Measurements from ENCODE around the gene EEF1A2.

Gene EEF1A2

GRCh38 chr20:63537525-63538203 is 38.8 kb upstream of the EEF1A2 start:
- in situ Hi-C loops (cut with MboI; ENCODE audit: low sequenced_read_pairs), result no loop called here

- in situ Hi-C loops (cut with MboI; ENCODE audit: low sequenced_read_pairs), result no loop called here
Observed at GRCh38 chr20:63536997-63537524, 38.2 kb upstream of the EEF1A2 start, which contains the start of gene PTK6. Gene PTK6, minus strand, starts transcription at chr20:63537376. Its CDS starts 62 bp downstream, at chr20:63537314.

DNA sequence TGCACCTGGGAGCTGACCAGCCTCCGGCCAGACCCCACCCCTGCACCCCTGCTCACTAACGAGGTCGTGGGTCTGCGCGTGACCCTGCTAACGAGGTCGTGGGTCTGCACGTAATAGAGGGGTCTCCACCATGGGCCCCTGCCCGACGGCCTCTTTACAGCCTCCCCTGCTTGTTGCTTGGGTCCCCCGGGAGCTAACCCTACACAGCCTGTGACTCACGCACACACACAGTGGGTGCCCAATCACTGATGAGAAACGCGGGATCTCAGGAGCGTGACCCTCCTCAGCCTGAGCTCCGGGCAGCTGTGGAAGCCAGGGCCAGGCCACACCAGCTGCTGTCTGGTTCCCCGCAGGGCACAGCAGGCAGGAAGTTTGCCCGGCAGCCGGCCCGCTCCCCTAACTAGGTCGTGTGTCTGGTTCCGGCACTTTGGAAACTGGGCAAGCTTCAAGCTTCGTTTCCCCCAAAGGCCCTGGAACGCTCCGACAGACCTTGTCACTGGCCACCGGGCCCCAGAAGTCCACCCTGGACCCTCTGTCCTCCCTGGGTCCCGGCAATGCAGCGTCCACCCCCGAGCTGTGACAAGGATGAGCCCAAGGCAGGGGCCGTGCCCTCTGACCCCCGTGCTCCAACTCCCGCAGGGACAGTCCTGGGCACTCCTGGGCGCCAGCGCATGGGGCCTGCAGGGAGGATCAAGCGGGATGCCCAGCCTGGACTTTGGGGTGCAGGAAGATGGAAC is 37.5 kb upstream of the EEF1A2 start:
- in situ Hi-C loops (cut with MboI; ENCODE audit: low sequenced_read_pairs), result no loop called here

DNA sequence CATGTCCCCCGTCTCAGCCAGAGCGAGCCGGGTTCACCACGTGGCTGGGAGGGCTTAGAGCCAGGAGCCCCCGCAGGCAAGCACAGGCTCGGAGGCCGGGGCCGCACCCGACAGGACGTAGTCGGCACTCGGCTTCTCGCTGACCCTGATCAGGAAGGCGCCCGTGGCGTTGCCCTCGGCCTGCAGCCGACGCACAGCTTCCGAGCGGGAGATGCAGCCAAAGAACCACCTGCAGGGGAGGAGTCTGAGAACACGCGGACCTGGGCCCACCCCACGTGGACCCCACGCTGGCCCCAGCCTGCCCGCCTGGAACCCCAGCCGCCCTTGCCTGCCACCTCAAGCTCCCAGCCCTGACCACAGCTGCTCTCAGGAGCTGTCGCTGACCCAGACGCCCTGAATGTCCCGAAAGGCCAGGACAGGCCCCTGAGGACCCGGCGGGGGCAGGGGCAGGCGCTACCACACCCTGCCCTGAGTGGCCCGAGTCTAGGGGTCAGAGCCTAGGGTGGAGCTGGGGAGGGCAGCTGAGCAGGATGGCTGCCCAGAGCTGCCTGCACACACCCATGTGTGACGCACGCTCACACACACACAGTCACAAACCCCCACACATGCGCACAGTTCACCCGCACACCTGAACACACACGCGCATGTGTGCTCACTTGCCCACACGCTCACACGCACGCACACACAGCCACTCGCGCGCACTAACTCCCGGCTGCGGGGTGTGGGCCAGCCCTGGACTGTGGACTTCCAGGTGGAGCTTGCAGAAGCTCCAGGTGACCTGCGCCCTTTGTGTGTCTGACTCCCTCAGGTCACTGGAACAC is 36.2 kb upstream of the EEF1A2 start:
- in situ Hi-C loops (cut with MboI; ENCODE audit: low sequenced_read_pairs), result no loop called here

DNA sequence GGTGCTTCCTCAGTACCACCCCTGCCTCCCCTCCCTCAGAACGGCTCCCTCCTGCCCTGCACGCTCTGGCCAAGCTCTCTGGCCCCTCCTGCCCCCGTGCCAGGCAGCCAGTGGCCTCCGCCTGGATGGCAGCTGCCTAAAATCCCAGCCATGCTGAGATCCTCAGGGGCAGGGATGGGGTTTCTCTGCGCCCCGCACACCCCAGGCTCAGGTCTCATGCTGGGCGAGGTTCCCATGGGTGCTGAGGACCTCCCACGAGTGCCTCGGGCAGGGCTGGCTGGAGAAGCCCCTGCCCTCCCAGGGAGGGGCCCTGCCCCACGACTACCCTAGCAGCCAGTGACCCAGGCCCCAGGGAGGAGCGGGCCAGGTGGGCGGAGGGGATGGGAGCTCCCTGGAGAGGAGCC is 35.5 kb upstream of the EEF1A2 start:
- in situ Hi-C loops (cut with MboI; ENCODE audit: low sequenced_read_pairs), result no loop called here

- in situ Hi-C loops (cut with MboI; ENCODE audit: low sequenced_read_pairs), result no loop called here
Observed at GRCh38 chr20:63533871-63534393, 35.0 kb upstream of the EEF1A2 start.

- in situ Hi-C loops (cut with MboI; ENCODE audit: low sequenced_read_pairs), result no loop called here
Observed at GRCh38 chr20:63533388-63533787, 34.5 kb upstream of the EEF1A2 start.

DNA sequence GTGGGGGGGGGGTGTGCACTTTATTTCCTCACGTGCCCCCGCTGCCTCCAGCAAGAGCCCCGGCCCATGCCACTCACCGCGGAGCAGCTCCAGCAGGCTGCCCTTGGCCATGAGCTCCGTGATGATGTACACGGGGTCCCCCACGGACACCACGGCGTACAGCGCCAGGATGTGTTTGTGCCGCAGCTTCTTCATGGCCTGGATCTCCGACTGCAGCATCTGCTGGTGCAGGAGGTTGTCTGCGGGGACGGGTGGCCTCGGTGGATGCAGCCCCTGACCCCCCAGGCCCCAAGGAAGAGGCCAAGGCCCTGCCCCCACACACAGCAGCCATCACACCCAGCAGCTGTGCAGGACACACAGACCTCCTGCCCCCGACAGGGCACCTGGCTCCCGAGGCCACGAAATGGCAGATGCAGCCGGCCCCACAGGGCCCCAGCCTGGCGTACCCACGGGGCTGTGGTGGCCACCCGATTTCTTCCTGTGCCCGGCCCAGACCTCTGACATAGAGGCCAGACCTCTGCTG is 33.6 kb upstream of the EEF1A2 start:
- in situ Hi-C loops (cut with MboI; ENCODE audit: low sequenced_read_pairs), result no loop called here

- in situ Hi-C loops (cut with MboI; ENCODE audit: low sequenced_read_pairs), result no loop called here
Observed at GRCh38 chr20:63531686-63532448, 33.0 kb upstream of the EEF1A2 start.

DNA sequence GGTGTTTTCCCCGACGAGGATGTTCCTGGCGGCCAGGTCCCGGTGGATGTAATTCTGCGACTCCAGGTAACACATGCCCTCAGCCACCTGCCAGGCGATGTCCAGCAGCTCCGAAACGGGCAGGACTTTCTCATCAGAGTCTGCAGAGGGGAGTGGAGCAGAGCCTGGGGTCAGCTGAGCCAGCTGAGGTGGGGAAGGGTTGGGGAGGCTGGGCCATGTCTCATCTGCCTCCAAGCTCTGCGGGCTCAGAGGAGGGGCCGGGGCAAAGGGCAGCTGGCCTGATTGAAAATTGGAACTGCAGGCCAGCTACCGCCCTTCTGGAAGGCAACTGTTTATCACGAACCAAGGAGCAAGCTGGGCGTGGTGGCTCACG is 31.9 kb upstream of the EEF1A2 start:
- in situ Hi-C loops (cut with MboI; ENCODE audit: low sequenced_read_pairs), result no loop called here

- in situ Hi-C loops (cut with MboI; ENCODE audit: low sequenced_read_pairs), result no loop called here
Observed at GRCh38 chr20:63529861-63530787, 31.2 kb upstream of the EEF1A2 start.

DNA sequence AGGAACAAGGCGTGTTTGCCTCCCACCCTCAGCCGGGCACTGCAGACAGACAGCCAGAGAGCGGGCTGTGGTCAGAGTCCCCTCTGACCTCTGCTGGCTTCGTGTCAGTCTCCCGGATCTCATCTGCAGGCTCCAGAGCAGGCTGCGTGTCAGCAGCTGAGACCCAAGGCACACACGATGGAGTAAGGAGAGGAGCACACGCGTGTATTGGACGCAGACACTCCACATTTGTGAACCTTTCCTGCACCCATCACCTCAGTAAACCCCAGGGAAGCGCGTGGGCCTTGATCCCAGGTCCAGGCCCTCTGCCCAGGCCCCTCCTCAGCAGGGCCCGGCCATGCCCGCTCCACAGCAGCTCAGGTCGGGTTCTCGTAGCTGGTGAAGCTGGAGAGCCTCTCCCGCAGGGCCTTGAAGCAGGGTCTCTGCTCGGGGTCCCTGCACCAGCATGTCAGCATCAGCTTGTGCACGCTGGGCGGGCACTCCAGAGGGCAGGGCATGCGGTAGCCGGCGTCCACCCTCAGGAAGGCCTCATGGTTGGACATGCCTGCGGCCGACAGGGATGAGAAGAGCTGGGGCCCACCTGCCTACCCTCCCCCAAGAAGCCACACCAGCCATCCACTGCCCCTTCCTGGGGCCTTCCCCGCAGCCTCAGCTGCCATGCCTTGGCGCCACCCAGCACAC is 30.4 kb upstream of the EEF1A2 start:
- in situ Hi-C loops (cut with MboI; ENCODE audit: low sequenced_read_pairs), result no loop called here

- in situ Hi-C loops (cut with MboI; ENCODE audit: low sequenced_read_pairs), result no loop called here
Observed at GRCh38 chr20:63527184-63527583, 28.3 kb upstream of the EEF1A2 start.

GRCh38 chr20:63525971-63526370 is 27.1 kb upstream of the EEF1A2 start:
- in situ Hi-C loops (cut with MboI; ENCODE audit: low sequenced_read_pairs), result no loop called here

- in situ Hi-C loops (cut with MboI; ENCODE audit: low sequenced_read_pairs), result no loop called here
Observed at GRCh38 chr20:63525185-63525584, 26.3 kb upstream of the EEF1A2 start.

GRCh38 chr20:63522981-63523611 is 24.2 kb upstream of the EEF1A2 start:
- in situ Hi-C loops (cut with MboI; ENCODE audit: low sequenced_read_pairs), result no loop called here

- in situ Hi-C loops (cut with MboI; ENCODE audit: low sequenced_read_pairs), result no loop called here
Observed at GRCh38 chr20:63522091-63522868, 23.4 kb upstream of the EEF1A2 start.
